Measurements from ENCODE around the gene LYPD4. TPM values are rescaled to one million over a fixed set of nuclear protein-coding genes. Genes with fewer than 3 reads are reported as not detected.
A peak's percentile ranks its signal among the peaks of the same experiment; 100 is the strongest.

LYPD4 gene
- polyA plus RNA-seq, 2 of the 4 experiments (the other 2 are of a cell fraction) = not detected

GRCh38 chr19:41868989-41869300, 24.5 kb upstream of the LYPD4 start:
- Histone ChIP-seq H3K4me1 (peaks cover 64% of the 10 kb centered on the region), H3K4me2 (no peak overlapping the region), H3K27ac (no peak overlapping the region), H3K4me3 (no peak overlapping the region), H3K9me3 (no peaks in the 10 kb centered on the region)
- DNase-seq (ENCODE audit: low read depth in 1 of 2, low spot score in 1 of 2) (no peak), ATAC-seq (no peak), FAIRE-seq (no peak)
- ChIA-PET CTCF (interaction anchor here (1.3 to 7.0 kb wide), 3 partner anchors 9 to 166 kb away, joined by 6 to 77 read pairs (median 7); partner anchors contain the start of gene RPS19), POLR2A (interaction anchor here (0.6 to 1.8 kb wide), 4 partner anchors 9 to 96 kb away, joined by 3 to 25 read pairs (median 6); partner anchors contain the start of gene RPS19)
- TF ChIP-seq CHD4 (IDR thresholded peaks at IDR 0.05; ENCODE audit: borderline replicate concordance) (no peak), HOXB13 (CRISPR knock-in tag; IDR thresholded peaks at IDR 0.05; ENCODE audit: low read depth) (no peak), HOXA7 (CRISPR knock-in tag; IDR thresholded peaks at IDR 0.05) (no peak), GATA3 (IDR thresholded peaks at IDR 0.05; ENCODE audit: borderline replicate concordance) (no peak), BCL3 (IDR thresholded peaks at IDR 0.05) (no peak), HDAC2 (IDR thresholded peaks at IDR 0.05) (no peak), MAX (IDR thresholded peaks at IDR 0.05) (no peak), CBX8 (IDR thresholded peaks at IDR 0.05) (no peak), JUNB (IDR thresholded peaks at IDR 0.05) (no peak), HMGXB4 (CRISPR knock-in tag; IDR thresholded peaks at IDR 0.05; ENCODE audit: borderline replicate concordance) (no peak)
- 92% methylated on average over 12 of the region's 12 CpGs for WGBS (ENCODE audit: missing lambda C conversion rate)

GRCh38 chr19:41868120-41868988, 23.9 kb upstream of the LYPD4 start:
- WGBS (ENCODE audit: missing lambda C conversion rate) = 82% methylated on average over 10 of the region's 10 CpGs
- ChIA-PET POLR2A (interaction anchor here (0.6 to 1.8 kb wide), 4 partner anchors 8 to 96 kb away, joined by 3 to 25 read pairs (median 6); partner anchors contain the start of gene RPS19), CTCF (interaction anchor here (1.2 to 7.0 kb wide), 6 partner anchors 9 to 167 kb away, joined by 3 to 77 read pairs (median 6); partner anchors contain the start of gene RPS19)
- TF ChIP-seq TFCP2L1 (CRISPR knock-in tag; IDR thresholded peaks at IDR 0.05) = 0 out of 2 replicates have a peak, but pooled peaks have one; percentile 38
- TF ChIP-seq HOXA7 (CRISPR knock-in tag; IDR thresholded peaks at IDR 0.05) = peak; percentile 42; the same call in 1 of the 2 replicates
- no peak for TF ChIP-seq CHD4 (IDR thresholded peaks at IDR 0.05; ENCODE audit: borderline replicate concordance)
- DNase-seq (ENCODE audit: low read depth in 1 of 2, low spot score in 1 of 2) = no peak
- peak overlapping the region in 1 of 2 experiments; percentile 21; a peak in 3 of 6 replicates for H3K27ac ChIP-seq
- H3K4me1 ChIP-seq = peaks cover 70% of the 10 kb centered on the region
- peak overlapping the region; percentile 37; the same call in 2 of the 3 replicates for H3K4me2 ChIP-seq
- ATAC-seq = peak in 1 of 2 experiments; percentile 1; a peak in 3 of 6 replicates
- no peak for FAIRE-seq
- no peaks in the 10 kb centered on the region for H3K9me3 ChIP-seq
- no peak overlapping the region for H3K4me3 ChIP-seq

- Histone ChIP-seq H3K9me3 (no peaks in the 10 kb centered on the region), H3K4me2 (peak overlapping the region; percentile 37), H3K4me1 (peaks cover 91% of the 10 kb centered on the region), H3K27ac (peak overlapping the region in 1 of 2 experiments; percentile 25; a peak in 2 of 6 replicates), H3K4me3 (no peak overlapping the region)
- DNase-seq (ENCODE audit: low read depth in 1 of 2, low spot score in 1 of 2) = no peak
- peak in 1 of 2 experiments; percentile 1; a peak in 3 of 6 replicates for ATAC-seq
- no peak for FAIRE-seq
- no peak for TF ChIP-seq HOXB13 (CRISPR knock-in tag; IDR thresholded peaks at IDR 0.05; ENCODE audit: low read depth)
- TF ChIP-seq HOXA7 (CRISPR knock-in tag; IDR thresholded peaks at IDR 0.05) = peak; percentile 29; the same call in 1 of the 2 replicates
- TF ChIP-seq POLR2AphosphoS2 (conservative IDR thresholded peaks at IDR 0.05; ENCODE audit: low read length) = peak; percentile 86
- no peak for TF ChIP-seq MAX (IDR thresholded peaks at IDR 0.05)
- peak; percentile 76; the same call in 1 of the 2 replicates for TF ChIP-seq TFCP2L1 (CRISPR knock-in tag; IDR thresholded peaks at IDR 0.05)
- peak; percentile 75 for TF ChIP-seq RARB (CRISPR knock-in tag; IDR thresholded peaks at IDR 0.05)
- CTCF ChIA-PET = interaction anchor here (0.6 to 1.7 kb wide), 4 partner anchors 27 to 260 kb away, joined by 3 to 8 read pairs (median 3); no protein-coding TSS in a partner anchor
- WGBS (ENCODE audit: missing lambda C conversion rate) = 98% methylated on average over 3 of the region's 3 CpGs
- POLR2A ChIA-PET = interaction anchor here (1.3 to 4.2 kb wide), 2 partner anchors 18 to 77 kb away, joined by 4 to 23 read pairs; no protein-coding TSS in a partner anchor
These were observed 21.8 kb upstream of the LYPD4 start for GRCh38 chr19:41866284-41866683.
